Measurements from ENCODE around the gene TAS1R2.
A peak's percentile ranks its signal among the peaks of the same experiment; 100 is the strongest.

Gene TAS1R2

DNA sequence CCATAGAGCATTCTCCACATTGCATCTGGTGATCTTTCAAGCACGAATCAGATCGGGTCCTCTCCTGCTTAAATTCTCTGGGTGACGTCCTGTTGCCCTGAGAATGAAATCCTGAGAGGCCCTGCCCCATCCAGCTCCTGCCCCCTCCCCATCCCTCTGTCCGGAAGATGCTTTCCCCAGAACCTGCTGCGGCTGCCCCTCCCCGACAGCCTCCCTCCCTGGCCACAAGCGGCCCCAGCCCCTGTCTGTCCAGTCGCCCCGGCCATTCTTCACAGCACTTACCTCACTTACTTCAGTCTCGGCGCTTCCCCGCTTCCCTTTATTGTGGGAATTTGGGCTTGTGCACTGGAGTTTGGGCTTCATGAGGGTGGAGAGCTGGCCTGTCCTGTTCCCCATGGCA, 40.3 kb downstream of the TAS1R2 start:
- no peak for DNase-seq

- DNase-seq: no peak
Measured at GRCh38 chr1:18817795-18818435, 41.5 kb downstream of the TAS1R2 start.

- no peak for DNase-seq
Measured at GRCh38 chr1:18817316-18817715, 42.1 kb downstream of the TAS1R2 start.

GRCh38 chr1:18816808-18817207, 42.7 kb downstream of the TAS1R2 start:
- peak in 1 of 2 donors; percentile 3 for DNase-seq

GRCh38 chr1:18814874-18815531, 44.5 kb downstream of the TAS1R2 start:
- no peak for DNase-seq

DNA sequence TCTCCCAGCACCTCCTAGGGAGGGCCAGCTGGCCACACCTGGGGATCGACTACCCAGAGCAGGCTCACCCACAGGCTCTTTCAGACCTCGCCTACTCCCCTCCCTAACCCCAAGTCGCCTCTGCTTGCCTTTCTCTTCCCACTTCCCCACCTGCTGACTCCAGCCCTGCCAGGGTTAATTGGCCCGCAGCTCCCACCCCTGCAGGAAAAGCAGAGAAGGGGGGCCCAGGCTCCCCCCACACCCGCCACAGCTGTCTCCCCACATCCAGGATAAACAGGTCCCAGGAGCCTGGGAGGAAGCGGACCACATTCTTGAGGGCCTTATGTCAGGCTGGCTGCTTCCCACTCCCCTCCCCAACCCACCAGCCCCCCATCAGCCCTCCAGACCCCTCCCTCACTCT, 45.0 kb downstream of the TAS1R2 start:
- DNase-seq: no peak

DNA sequence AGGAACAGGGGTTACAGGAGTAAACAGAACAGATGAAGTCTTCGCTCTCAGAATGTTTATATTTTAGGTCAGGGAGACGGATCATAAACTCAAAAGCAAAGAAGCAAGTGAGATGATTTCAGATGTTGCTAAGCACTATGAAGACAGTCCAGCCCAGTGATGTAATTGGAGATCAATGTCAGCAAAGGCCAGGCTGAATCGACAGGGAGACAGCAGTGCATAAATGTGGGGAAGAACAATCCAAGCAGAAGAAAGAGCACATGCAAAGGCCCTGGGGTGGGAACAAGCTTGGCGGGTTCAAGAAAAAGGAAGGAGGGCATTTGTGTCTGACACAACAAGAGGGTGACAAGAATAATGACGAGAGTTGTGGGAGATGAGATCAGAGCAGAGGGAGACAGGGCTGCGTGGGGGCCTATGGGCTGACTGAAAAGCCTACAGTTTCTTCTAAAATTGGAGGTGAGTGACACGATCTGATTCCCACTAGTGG, 47.0 kb downstream of the TAS1R2 start:
- no peak for DNase-seq

GRCh38 chr1:18811733-18812452, 47.6 kb downstream of the TAS1R2 start:
- no peak for DNase-seq

- DNase-seq: no peak
Measured at GRCh38 chr1:18809953-18810899, 49.2 kb downstream of the TAS1R2 start.

DNA sequence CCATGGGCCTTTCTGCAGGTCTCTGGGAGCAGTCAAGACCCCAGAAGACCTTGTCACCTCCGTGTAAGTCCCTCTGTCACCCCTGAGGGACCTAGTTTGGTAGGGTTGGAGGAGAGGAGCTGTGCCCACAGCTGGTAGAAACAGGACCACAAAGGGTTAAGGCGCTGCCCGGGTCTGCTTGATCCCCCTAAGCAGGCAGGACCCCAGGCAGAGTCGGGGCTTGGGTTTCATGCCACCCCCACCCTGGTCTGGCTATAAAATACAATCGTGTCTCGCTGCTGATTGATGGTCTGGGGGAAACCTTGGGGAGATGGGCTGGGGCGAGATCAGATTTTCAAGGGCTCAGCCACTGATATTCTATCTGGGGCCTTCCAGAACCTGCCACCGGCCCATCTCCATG, 50.9 kb downstream of the TAS1R2 start:
- DNase-seq: no peak

DNA sequence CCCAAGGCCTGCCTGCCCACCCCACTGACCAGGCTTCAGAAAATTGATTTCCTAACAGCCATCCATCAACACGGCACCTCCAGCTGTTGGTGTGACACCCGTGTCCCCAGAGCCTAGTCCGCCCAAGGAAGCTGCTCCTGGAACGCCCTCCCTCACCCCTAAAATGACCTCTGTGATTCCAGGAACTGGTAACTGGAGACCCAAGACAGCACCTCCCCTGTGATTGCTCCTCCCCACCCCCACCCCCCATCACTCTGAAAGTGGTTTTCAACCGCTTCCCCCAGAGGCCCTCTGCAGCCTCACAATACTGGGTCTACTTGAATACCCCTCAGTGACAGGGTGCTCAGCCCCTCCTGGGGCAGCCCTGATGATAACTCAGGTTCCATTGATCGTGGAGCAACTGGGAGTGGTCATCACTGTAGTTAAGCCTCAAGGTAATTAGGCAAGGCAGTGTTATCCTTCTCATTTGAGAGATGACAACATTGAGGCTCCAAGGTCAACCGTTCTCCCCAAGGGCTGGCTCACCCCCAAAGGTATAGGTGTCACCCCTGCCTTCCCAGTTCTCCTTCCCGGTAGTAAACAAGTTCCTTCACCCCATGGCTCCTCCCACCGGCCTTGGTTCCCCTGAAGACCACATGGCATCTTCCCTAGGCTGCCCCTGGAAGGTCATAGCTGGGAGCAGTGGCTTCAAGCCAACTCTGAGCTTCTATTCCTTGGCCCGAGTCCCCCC, 52.0 kb downstream of the TAS1R2 start:
- DNase-seq: no peak

- no peak for DNase-seq
Measured at GRCh38 chr1:18805925-18806849, 53.3 kb downstream of the TAS1R2 start.

- no peak for DNase-seq
Measured at GRCh38 chr1:18805150-18805879, 54.1 kb downstream of the TAS1R2 start.

GRCh38 chr1:18803851-18804250, 55.6 kb downstream of the TAS1R2 start:
- DNase-seq: no peak

DNA sequence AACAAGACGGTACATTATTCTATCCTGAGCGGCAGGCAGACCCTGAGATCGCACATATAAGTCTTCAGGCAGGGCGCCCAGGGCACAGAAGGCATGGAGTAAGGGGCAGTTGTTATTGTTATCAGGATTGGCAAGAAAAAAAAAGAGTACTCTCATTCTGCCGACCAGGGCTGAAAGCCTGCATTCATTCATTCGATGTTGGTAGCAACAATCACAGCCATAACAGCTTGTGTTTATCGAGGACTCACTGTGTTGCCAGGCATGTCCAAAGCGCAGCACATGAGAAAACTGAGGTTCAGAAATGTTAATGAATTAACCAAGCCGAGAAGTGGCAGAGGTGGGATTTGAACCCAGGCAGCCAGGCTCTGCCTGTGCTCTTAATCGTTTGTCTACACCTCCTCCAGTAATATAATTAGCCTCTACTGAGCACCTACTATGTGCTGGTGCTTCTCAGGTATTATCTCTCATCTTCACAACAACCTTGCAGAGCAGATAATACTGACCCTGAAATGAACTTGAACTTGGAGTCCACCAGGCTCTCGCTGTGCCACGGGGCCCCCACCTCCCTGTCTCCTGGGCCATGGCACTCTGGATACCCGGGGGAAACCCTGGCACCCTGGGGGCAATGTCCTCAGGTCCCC, 56.2 kb downstream of the TAS1R2 start:
- no peak for DNase-seq

- DNase-seq: no peak
Measured at GRCh38 chr1:18802231-18802630, 57.2 kb downstream of the TAS1R2 start.

GRCh38 chr1:18800258-18800657, 59.2 kb downstream of the TAS1R2 start:
- DNase-seq: no peak

- DNase-seq: no peak
Measured at GRCh38 chr1:18799454-18799853, 60.0 kb downstream of the TAS1R2 start.

DNA sequence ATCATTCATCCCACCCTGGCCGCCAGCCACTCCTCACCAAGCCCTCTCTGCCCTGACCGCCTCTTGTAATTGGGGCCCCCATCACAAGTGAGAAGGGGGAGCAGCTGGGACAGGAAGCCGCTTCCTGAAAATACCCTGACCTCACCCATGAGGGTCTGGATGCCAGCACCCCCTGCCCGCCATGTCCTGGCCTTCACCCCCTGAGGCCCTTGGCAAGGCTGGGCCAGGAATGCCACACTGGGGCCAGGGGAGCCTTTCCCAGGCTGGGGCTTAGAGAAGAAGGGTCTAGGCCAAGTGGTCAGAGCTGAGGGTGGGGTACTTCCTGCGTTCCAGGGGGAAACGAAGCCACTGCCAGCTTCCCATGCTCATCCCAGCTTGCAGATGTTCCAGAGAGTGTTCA, 60.5 kb downstream of the TAS1R2 start:
- DNase-seq: no peak

DNA sequence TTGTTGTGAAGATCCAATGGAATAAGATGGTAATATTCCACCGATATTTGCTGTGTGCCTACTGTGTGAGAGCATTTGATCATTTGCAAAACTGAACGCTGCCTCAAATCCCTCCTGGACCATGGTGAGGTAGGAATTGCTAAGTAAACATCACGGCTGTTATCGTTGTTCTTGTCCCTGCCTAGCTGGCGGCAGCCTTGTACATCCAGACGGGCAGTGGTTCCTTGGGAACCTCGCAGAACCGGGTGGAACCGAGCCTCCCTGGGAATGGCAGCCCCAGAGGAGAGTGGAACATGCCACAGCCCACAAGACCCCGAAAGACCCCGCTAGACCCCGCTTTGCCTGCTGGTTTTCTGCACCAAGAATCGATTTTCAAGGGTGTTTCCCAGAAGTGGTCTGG, 60.9 kb downstream of the TAS1R2 start:
- DNase-seq: no peak
